D721Med (cell line): ENCODE data around the gene CPNE5.

ENCODE experiments used
- DNase-seq: peaks from one replicate; pipeline ENCODE4 v3.0.0; 2011; ENCODE audit warnings: low spot score; ENCODE audit not compliant: insufficient read length
- FAIRE-seq: peaks from 2 replicates; lab custom pipeline; 2011; peaks lifted over from hg19 to GRCh38; lab: Jason Lieb, UNC
- CTCF ChIP-seq: IDR thresholded peaks from 2 replicates; pipeline ENCODE4 v1.5.1; 2012; ENCODE audit warnings: mild to moderate bottlenecking, control low read depth; ENCODE audit not compliant: insufficient read depth; ENCODE audit errors: missing control alignments

CPNE5 gene

GRCh38 chr6:36700071-36700812 lies 139.0 kb downstream of the CPNE5 start:
- FAIRE-seq: no peak
- DNase-seq: no peak
- no peak for TF ChIP-seq CTCF

GRCh38 chr6:36699348-36699747 lies 139.9 kb downstream of the CPNE5 start:
- no peak for FAIRE-seq
- DNase-seq: no peak
- TF ChIP-seq CTCF: no peak

DNA sequence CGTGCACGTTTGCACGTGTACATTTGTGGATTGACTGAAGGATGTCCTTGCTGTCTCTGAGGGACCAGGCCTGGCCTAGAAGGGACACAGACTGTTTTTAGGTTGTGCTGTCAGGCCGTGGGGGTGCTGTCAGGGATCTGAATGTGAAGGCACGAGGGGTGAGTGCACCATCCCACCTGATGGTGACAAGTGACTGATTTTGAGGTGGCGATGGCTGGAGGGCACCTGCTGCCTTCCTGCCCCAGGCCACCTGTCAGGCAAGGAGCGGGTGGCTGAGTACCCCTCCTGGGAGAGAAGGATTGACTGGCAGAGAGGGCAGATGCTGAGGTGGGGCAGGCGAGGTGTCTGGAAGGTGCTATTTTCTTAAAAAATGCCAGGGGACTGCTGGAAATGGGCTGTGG lies 140.4 kb downstream of the CPNE5 start:
- DNase-seq (no peak), FAIRE-seq (no peak)
- no peak for TF ChIP-seq CTCF

GRCh38 chr6:36698196-36698595 lies 141.0 kb downstream of the CPNE5 start:
- no peak for TF ChIP-seq CTCF
- DNase-seq (no peak), FAIRE-seq (no peak)

- no peak for TF ChIP-seq CTCF
- DNase-seq: no peak
- FAIRE-seq: no peak
Measured at GRCh38 chr6:36697481-36697903, 141.8 kb downstream of the CPNE5 start, which contains the start of gene RAB44. TSS of gene RAB44 (plus strand) at chr6:36697826. CDS start at chr6:36704236, 6,410 bp downstream.

DNA sequence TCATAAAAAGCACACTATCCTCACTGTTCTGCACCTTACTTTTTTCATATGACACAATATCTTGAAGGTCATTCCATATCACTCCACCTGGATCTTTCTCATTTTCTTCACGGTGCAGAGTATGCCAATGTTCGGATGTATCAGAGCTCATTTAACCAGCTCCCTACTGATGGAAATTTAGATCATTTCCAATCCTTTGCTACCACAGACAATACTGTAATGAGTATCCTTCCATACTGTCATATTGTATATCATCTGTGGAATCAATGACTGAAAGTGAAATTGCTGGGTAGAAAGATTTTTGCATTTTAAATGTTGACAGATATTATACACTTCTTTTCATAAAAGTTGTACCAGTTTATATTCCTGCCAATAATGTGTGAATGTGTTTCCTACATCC lies 143.8 kb downstream of the CPNE5 start:
- DNase-seq (no peak), FAIRE-seq (no peak)
- TF ChIP-seq CTCF: no peak

GRCh38 chr6:36694616-36695015 lies 144.6 kb downstream of the CPNE5 start:
- DNase-seq (no peak), FAIRE-seq (no peak)
- no peak for TF ChIP-seq CTCF
